HFFc6 (cell line): Measurements from ENCODE around the gene NUP210. TPM values are rescaled to one million over a fixed set of nuclear protein-coding genes. Genes with fewer than 3 reads are reported as not detected.
"Not testable (repeated sequence)": the region's sequence is repeated elsewhere in the genome, so short reads cannot be mapped to it uniquely, and the experiment has no call there.

Experiments used
- DNase-seq: peaks from one replicate; pipeline ENCODE4 v3.0.0-alpha.2; 2018
- H3K27ac Mint-ChIP-seq: 2 replicates; pipeline ENCODE4 v1.8.0; 2020; ENCODE audit warnings: mild to moderate bottlenecking, mixed read lengths
- H3K27me3 Mint-ChIP-seq: 2 replicates; pipeline ENCODE4 v1.8.0; 2021; ENCODE audit warnings: mild to moderate bottlenecking, moderate library complexity, mixed read lengths; ENCODE audit not compliant: insufficient read depth
- H3K36me3 Mint-ChIP-seq: 2 replicates; pipeline ENCODE4 v1.8.0; 2021; ENCODE audit warnings: low read depth, mixed read lengths
- H3K4me1 Mint-ChIP-seq: 2 replicates; pipeline ENCODE4 v1.8.0; 2020; ENCODE audit warnings: low read depth, mixed read lengths
- H3K4me3 Mint-ChIP-seq: 2 replicates; pipeline ENCODE4 v1.8.0; 2020; ENCODE audit warnings: mild to moderate bottlenecking, moderate library complexity, mixed read lengths
- H3K9me3 Mint-ChIP-seq: 2 replicates; pipeline ENCODE4 v1.8.0; 2020; ENCODE audit warnings: mild to moderate bottlenecking, mixed read lengths
- CTCF ChIP-seq: fragments of 200-600 bp; sonication (generic); IDR thresholded peaks from 2 replicates; pipeline ENCODE4 v1.5.0; 2021; ENCODE audit warnings: antibody characterized with exemption, mild to moderate bottlenecking
- total RNA-seq, 6 experiments: library from RNA; stranded (reverse); fragmentation: NEBNext Ultra II Directional; extraction: Animal tissue kit (Norgen Biotek cat#: 25700); gene quantifications; 2 replicates in 1 of 6; 3 replicates in 5 of 6; pipeline ENCODE4 v1.2.3, GENCODE V29; 2021

Gene NUP210
- total RNA-seq, 6 experiments from 2014 or later = 0.33 to 3.4 (median 3.1) TPM

GRCh38 chr3:13457593-13457992 is 37.5 kb upstream of the NUP210 start:
- no peak for TF ChIP-seq CTCF

GRCh38 chr3:13455644-13456043 is 35.5 kb upstream of the NUP210 start:
- Mint-ChIP-seq H3K4me1 (peaks cover 10% of the 10 kb centered on the region), H3K9me3 (no peaks in the 10 kb centered on the region), H3K36me3 (no peaks in the 10 kb centered on the region), H3K4me3 (no peak overlapping the region), H3K27ac (no peak overlapping the region), H3K27me3 (peaks cover 21% of the 10 kb centered on the region)
- no peak for TF ChIP-seq CTCF
- no peak for DNase-seq

More at GRCh38 chr3:13457593-13457992, 37.5 kb upstream of the NUP210 start:
- Mint-ChIP-seq H3K36me3 (no peaks in the 10 kb centered on the region), H3K4me3 (no peak overlapping the region), H3K4me1 (no peaks in the 10 kb centered on the region; the same call in 1 of the 2 replicates), H3K27ac (no peak overlapping the region), H3K9me3 (no peaks in the 10 kb centered on the region), H3K27me3 (peaks cover 27% of the 10 kb centered on the region)
- no peak for DNase-seq

GRCh38 chr3:13452490-13453335 is 32.6 kb upstream of the NUP210 start:
- peaks cover 15% of the 10 kb centered on the region for H3K27me3 Mint-ChIP-seq
- TF ChIP-seq CTCF = peak; percentile 78
- H3K4me3 Mint-ChIP-seq = peak overlapping the region; percentile 93
- no peak overlapping the region for H3K27ac Mint-ChIP-seq
- H3K36me3 Mint-ChIP-seq = no peaks in the 10 kb centered on the region
- H3K9me3 Mint-ChIP-seq = no peaks in the 10 kb centered on the region
- peak; percentile 56 for DNase-seq
- peaks cover 10% of the 10 kb centered on the region for H3K4me1 Mint-ChIP-seq

- Mint-ChIP-seq H3K27me3 (peaks cover 15% of the 10 kb centered on the region), H3K4me1 (peaks cover 10% of the 10 kb centered on the region), H3K27ac (peak overlapping the region; percentile 84), H3K36me3 (no peaks in the 10 kb centered on the region), H3K9me3 (no peaks in the 10 kb centered on the region), H3K4me3 (peak overlapping the region; percentile 93)
- TF ChIP-seq CTCF = no peak
- DNase-seq = peak; percentile 35
Observed at GRCh38 chr3:13451301-13451673, 31.2 kb upstream of the NUP210 start.

GRCh38 chr3:13442882-13443281 is 22.8 kb upstream of the NUP210 start:
- DNase-seq, H3K4me3 Mint-ChIP-seq, H3K27ac Mint-ChIP-seq, H3K36me3 Mint-ChIP-seq, H3K4me1 Mint-ChIP-seq, H3K9me3 Mint-ChIP-seq: not testable (repeated sequence)
- H3K27me3 Mint-ChIP-seq = peaks cover 12% of the 10 kb centered on the region

- peaks cover 18% of the 10 kb centered on the region for H3K27me3 Mint-ChIP-seq
- no peaks in the 10 kb centered on the region for H3K9me3 Mint-ChIP-seq
Observed at GRCh38 chr3:13440204-13440817, 20.2 kb upstream of the NUP210 start.

GRCh38 chr3:13436213-13436612 is 16.1 kb upstream of the NUP210 start:
- not testable (repeated sequence) for DNase-seq, H3K4me3 Mint-ChIP-seq
- H3K27me3 Mint-ChIP-seq = peaks cover 30% of the 10 kb centered on the region

More at GRCh38 chr3:13440204-13440817, 20.2 kb upstream of the NUP210 start:
- no peak overlapping the region for H3K4me3 Mint-ChIP-seq
- no peaks in the 10 kb centered on the region for H3K36me3 Mint-ChIP-seq
- no peak for TF ChIP-seq CTCF
- H3K27ac Mint-ChIP-seq = no peak overlapping the region
- no peaks in the 10 kb centered on the region for H3K4me1 Mint-ChIP-seq
- no peak for DNase-seq

More at GRCh38 chr3:13436213-13436612, 16.1 kb upstream of the NUP210 start:
- H3K36me3 Mint-ChIP-seq, H3K9me3 Mint-ChIP-seq, H3K4me1 Mint-ChIP-seq, H3K27ac Mint-ChIP-seq: not testable (repeated sequence)
